ENCODE measurements around the gene OLFML1.

Gene OLFML1

GRCh38 chr11:7451520-7451919, 33.8 kb upstream of the OLFML1 start:
- TF ChIP-seq, protein P1, sequence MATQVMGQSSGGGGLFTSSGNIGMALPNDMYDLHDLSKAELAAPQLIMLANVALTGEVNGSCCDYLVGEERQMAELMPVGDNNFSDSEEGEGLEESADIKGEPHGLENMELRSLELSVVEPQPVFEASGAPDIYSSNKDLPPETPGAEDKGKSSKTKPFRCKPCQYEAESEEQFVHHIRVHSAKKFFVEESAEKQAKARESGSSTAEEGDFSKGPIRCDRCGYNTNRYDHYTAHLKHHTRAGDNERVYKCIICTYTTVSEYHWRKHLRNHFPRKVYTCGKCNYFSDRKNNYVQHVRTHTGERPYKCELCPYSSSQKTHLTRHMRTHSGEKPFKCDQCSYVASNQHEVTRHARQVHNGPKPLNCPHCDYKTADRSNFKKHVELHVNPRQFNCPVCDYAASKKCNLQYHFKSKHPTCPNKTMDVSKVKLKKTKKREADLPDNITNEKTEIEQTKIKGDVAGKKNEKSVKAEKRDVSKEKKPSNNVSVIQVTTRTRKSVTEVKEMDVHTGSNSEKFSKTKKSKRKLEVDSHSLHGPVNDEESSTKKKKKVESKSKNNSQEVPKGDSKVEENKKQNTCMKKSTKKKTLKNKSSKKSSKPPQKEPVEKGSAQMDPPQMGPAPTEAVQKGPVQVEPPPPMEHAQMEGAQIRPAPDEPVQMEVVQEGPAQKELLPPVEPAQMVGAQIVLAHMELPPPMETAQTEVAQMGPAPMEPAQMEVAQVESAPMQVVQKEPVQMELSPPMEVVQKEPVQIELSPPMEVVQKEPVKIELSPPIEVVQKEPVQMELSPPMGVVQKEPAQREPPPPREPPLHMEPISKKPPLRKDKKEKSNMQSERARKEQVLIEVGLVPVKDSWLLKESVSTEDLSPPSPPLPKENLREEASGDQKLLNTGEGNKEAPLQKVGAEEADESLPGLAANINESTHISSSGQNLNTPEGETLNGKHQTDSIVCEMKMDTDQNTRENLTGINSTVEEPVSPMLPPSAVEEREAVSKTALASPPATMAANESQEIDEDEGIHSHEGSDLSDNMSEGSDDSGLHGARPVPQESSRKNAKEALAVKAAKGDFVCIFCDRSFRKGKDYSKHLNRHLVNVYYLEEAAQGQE (IDR thresholded peaks at IDR 0.05; ENCODE audit: insufficient replicate concordance, low read depth): no peak
- TF ChIP-seq SPI1 (IDR thresholded peaks at IDR 0.05; ENCODE audit: borderline replicate concordance, low read depth): no peak
- no peak for TF ChIP-seq GABPA (IDR thresholded peaks at IDR 0.05; ENCODE audit: low read depth)
- no peak for TF ChIP-seq POLR2AphosphoS5 (IDR thresholded peaks at IDR 0.05; ENCODE audit: low read depth)
- no peak for TF ChIP-seq CTCF (IDR thresholded peaks at IDR 0.05; ENCODE audit: insufficient read depth, low read length)
- H3K27ac ChIP-seq (replicated peaks): no peak overlapping the region
- no peak for DNase-seq (ENCODE audit: low read depth in 1 of 2, low spot score in 1 of 2)
- no peak overlapping the region for H3K4me3 ChIP-seq (replicated peaks; ENCODE audit: insufficient read depth, low read length)
- H3K27me3 ChIP-seq (ENCODE audit: insufficient read depth, poor library complexity, severe bottlenecking): no peaks in the 10 kb centered on the region

- no peak overlapping the region for H3K4me3 ChIP-seq (replicated peaks; ENCODE audit: insufficient read depth, low read length)
- TF ChIP-seq, protein P1 (IDR thresholded peaks at IDR 0.05; ENCODE audit: insufficient replicate concordance, low read depth): no peak
- no peak for TF ChIP-seq GABPA (IDR thresholded peaks at IDR 0.05; ENCODE audit: low read depth)
- no peak for TF ChIP-seq POLR2AphosphoS5 (IDR thresholded peaks at IDR 0.05; ENCODE audit: low read depth)
- no peak for TF ChIP-seq SPI1 (IDR thresholded peaks at IDR 0.05; ENCODE audit: borderline replicate concordance, low read depth)
- TF ChIP-seq CTCF (IDR thresholded peaks at IDR 0.05; ENCODE audit: insufficient read depth, low read length): no peak
- DNase-seq (ENCODE audit: low read depth in 1 of 2, low spot score in 1 of 2): no peak
- no peaks in the 10 kb centered on the region for H3K27me3 ChIP-seq (ENCODE audit: insufficient read depth, poor library complexity, severe bottlenecking)
- no peak overlapping the region for H3K27ac ChIP-seq (replicated peaks)
Observed at GRCh38 chr11:7451952-7452494, 33.3 kb upstream of the OLFML1 start.

GRCh38 chr11:7454854-7455253, 30.5 kb upstream of the OLFML1 start:
- Histone ChIP-seq H3K27ac (replicated peaks) (no peak overlapping the region), H3K27me3 (ENCODE audit: insufficient read depth, poor library complexity, severe bottlenecking) (no peaks in the 10 kb centered on the region), H3K4me3 (replicated peaks; ENCODE audit: insufficient read depth, low read length) (no peak overlapping the region)
- TF ChIP-seq SPI1 (IDR thresholded peaks at IDR 0.05; ENCODE audit: borderline replicate concordance, low read depth): no peak
- TF ChIP-seq CTCF (IDR thresholded peaks at IDR 0.05; ENCODE audit: insufficient read depth, low read length): no peak
- no peak for TF ChIP-seq POLR2AphosphoS5 (IDR thresholded peaks at IDR 0.05; ENCODE audit: low read depth)
- TF ChIP-seq GABPA (IDR thresholded peaks at IDR 0.05; ENCODE audit: low read depth): no peak
- TF ChIP-seq, protein P1 (IDR thresholded peaks at IDR 0.05; ENCODE audit: insufficient replicate concordance, low read depth): no peak
- no peak for DNase-seq (ENCODE audit: low read depth in 1 of 2, low spot score in 1 of 2)

All from HL-60 (cell line).